Neural progenitor cell (in vitro differentiated cells): ENCODE measurements around the gene BCAS4.

ENCODE experiments used
- CTCF ChIP-seq: fragments of 200-600 bp; sonication (generic); IDR thresholded peaks from 2 replicates; pipeline ENCODE4 v1.5.1; 2017; ENCODE audit warnings: antibody characterized with exemption, mild to moderate bottlenecking
- EZH2 ChIP-seq: fragments of 200-600 bp; sonication (generic); IDR thresholded peaks from 2 replicates; pipeline ENCODE4 v1.6.1; 2017; ENCODE audit warnings: antibody characterized with exemption, mild to moderate bottlenecking, moderate library complexity
- EZH2phosphoT487 ChIP-seq: fragments of 200-600 bp; sonication (generic); IDR thresholded peaks from 2 replicates; pipeline ENCODE4 v1.6.1; 2017; ENCODE audit warnings: antibody characterized with exemption

GRCh38 chr20:50814438-50815161 lies 19.7 kb downstream of the BCAS4 start:
- TF ChIP-seq CTCF (no peak), EZH2 (no peak), EZH2phosphoT487 (no peak)
